NCI-H2196 (cell line): ENCODE measurements around the gene KRT86.
A peak's percentile ranks its signal among the peaks of the same experiment; 100 is the strongest.
"Not testable (repeated sequence)": the region's sequence is repeated elsewhere in the genome, so short reads cannot be mapped to it uniquely, and the experiment has no call there.

ENCODE experiments used
- DNase-seq: peaks from one replicate; lab custom pipeline; 2025; ENCODE audit not compliant: unreplicated experiment; lab: John Stamatoyannopoulos, UW

Gene KRT86

DNA sequence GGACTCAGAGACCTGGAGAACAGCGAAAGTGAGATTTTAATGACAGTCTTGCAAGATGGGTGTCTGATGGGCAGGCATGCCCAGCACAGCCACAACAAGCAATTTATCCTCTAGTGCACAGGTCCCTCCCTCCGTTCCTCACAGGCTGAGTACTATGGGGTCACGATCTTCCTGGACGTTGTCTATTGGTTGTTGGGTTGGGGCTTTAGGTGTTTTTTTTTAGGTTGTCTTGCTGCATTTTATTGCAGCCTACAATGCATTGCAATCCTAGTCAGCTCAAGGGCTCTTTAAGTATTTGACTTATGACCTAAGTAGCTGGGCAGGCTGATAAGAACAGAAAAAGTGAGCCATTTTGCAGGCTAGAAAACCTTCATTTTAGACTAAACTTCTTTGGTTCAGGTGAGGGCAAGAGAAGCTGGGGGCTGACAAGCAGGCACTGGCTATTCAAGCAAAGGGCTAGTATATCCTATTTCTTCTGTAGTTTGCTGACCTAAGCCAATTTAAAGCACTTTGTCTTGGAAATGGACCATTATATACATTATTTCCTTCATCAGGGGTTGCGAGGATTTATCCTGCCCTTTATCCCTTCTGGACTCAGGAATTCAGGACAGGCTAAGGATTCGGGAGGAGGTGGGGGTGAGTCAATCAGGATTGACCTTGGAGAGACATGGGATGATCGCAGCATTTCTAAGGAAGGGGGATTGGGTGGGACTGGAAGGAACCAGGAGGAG is 35.4 kb upstream of the KRT86 start:
- DNase-seq: no peak

DNA sequence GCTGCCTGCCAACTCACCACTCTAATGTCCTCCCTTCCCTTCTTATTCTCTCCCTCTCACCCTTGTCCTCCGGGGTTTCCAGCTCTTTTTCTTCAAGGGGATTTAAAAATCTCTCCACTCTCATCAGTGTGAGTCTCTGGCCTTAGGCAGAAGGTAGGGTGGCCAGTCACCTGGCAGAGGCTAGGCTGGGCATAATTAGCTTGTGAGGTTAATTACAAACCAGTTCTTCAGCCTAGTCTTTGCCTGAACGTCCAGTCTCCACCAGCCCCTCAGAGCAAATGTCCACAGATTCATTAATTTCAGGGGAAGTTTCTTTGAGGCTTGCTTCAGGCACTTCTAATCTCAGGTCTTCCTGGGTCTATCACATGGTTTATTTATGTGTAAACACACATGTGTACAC is 34.7 kb upstream of the KRT86 start:
- DNase-seq: no peak

GRCh38 chr12:52240247-52240646 is 34.2 kb upstream of the KRT86 start:
- not testable (repeated sequence) for DNase-seq

DNA sequence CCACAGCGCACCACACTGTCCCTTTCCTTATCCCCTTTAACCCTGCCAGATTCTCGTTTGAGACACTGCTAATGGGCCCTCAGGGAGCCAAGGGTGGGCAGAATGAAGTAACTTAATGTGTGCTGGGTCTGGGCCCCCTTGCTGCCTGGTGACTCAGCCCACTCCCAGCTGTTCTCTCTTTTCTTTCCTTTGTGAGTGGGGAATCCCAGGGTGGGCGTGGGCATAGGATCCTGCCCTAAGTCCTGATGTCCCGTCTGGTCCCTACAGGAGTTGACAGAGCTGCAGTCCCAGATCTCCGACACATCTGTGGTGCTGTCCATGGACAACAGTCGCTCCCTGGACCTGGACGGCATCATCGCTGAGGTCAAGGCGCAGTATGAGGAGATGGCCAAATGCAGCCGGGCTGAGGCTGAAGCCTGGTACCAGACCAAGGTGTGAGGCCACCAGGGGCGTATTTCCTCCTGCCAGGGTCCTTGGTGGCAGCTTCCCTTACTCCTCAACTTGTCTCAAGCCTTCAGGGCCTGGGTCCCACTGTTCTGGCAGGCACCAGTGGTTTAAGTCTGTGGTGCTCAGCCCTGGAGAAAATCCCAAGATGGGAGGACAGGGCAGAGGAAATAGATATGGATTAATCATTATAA is 33.1 kb upstream of the KRT86 start:
- DNase-seq: no peak

- DNase-seq: no peak
Observed at GRCh38 chr12:52242442-52243258, 31.8 kb upstream of the KRT86 start.

DNA sequence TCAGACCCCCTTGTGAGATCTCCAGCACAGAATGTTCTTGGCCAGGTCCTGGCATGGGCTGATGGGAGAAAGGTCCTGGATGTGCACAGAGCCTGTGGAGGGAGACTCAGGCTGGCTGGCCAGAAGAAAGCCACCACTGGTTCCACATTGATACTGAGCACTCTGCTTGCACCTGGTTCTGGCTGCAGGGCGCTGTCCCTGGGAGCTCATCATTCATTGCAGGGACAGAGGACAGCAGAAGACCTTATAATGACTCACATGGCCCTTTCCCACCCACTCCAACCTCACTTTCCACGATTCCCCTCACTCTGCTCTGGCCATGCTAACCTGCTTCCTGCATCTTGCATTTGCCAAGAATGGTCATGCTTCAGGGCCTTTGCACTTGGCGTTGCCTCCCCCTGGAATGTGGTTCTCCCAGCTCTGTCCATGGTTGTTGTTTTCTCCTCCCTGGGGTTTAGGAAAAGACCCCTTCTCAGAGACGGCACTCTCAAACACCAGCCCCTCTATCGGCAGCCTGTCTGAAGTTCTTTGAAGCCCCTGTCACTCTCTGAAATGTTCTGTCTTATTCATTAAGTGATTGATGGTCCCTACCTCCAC is 31.1 kb upstream of the KRT86 start:
- DNase-seq: peak; percentile 63

- DNase-seq: peak; percentile 87
Observed at GRCh38 chr12:52243856-52244614, 30.4 kb upstream of the KRT86 start.

DNA sequence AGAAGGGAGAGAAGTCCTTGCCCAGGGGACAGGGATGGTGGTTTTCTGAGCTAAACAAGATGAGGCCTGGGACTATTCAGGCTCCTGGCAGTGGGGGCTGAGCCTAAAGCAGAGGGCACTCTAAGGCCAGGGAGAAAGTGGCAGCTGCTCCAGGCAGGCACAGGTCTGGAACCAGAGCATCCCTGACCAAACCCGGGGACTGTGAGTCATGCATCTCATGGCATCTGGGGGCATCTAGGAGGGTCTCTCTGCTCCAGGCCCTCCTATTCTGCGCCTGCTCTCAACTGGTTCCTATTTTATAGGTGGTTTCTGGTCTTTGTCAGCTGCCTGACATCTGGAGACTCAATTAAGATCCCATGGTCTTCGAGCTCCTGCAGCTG is 29.8 kb upstream of the KRT86 start:
- DNase-seq: no peak

GRCh38 chr12:52245259-52245961 is 29.0 kb upstream of the KRT86 start:
- peak; percentile 38 for DNase-seq

DNA sequence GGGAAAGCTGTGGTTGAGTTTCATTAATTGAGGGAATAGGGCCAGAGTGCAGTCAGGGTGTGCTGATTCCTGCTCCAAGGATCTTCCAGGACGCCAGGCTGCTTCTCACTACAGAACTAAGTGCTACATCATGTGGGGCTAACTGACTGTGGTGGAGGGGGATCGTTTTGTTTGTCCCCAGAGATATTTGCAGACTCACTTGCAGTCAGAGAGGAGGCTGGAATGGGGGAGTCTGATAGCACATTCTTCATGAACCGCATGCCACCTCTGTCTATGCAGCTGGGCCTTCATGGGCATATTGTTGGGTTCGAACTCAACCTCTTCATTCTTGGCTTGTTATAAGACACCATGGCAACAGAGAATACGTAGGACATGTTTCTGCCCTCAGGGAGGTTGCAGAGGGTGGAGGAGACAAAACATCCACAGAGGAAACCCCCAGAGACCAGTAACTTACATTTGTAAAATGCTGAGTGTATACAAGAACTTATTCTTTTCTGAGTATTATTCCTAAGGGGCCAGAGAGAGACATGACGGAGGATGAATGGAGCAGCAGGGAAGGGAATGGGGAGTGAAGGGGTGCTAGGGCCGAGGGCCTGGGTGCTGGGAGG is 28.4 kb upstream of the KRT86 start:
- no peak for DNase-seq

DNA sequence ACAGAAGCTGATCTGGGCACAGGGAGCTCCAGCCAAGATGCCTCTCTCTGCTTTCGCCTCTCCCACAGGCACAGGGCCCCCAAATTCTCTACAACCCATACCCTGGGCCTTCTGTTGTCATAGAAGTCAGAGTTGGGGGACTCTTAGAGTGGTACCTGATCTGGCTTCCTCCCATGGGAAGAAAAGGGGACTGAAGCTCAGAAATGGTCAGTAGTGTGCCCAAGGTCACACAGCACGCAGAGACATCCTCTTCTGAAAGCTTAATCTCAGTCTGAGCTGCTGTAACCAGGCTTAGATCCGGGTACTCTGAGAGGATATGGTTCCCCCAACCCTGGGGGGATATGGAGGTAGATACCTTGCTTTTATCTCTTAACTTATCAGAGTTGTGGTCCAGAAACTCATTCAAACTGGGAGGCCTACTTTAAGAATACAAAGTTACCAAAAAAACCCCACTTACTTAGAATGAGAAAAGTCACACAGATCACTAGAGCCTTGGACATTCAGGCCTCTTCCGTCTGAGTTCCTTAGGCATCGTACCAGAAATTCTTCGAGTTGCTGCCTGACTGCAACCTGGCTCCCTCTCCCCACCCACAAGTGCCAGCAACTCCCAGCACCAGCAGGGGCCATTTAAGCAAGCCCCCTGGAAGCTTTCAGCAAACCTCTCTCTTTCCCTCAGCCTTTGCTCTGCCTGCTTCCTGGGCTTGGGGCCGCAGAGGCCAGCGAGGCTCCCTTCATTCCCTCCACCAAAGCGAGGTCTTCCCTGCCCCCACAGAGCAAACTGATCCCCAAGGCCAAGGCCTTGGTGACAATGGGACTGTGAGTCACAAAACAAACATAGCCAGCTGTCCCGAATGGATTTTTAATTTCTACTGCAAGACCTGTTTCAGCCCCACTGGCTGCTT is 27.5 kb upstream of the KRT86 start:
- DNase-seq: peak; percentile 41

GRCh38 chr12:52247622-52248540 is 26.6 kb upstream of the KRT86 start:
- no peak for DNase-seq

GRCh38 chr12:52248541-52249461 is 25.6 kb upstream of the KRT86 start:
- peak; percentile 63 for DNase-seq

- no peak for DNase-seq
Observed at GRCh38 chr12:52249511-52250047, 24.9 kb upstream of the KRT86 start.

- DNase-seq: no peak
Observed at GRCh38 chr12:52250048-52250990, 24.1 kb upstream of the KRT86 start.
